Endothelial cell (in vitro differentiated cells): ENCODE results near the gene CNPPD1. TPM values are rescaled to one million over a fixed set of nuclear protein-coding genes. Genes with fewer than 3 reads are reported as not detected.

Source experiments
- DNase-seq: peaks from one replicate; pipeline ENCODE4 v3.0.0; 2021; ENCODE audit warnings: low spot score
- H3K27ac Mint-ChIP-seq: one replicate; pipeline ENCODE4 v1.8.0; 2021; ENCODE audit warnings: mixed read lengths, inconsistent platforms; ENCODE audit not compliant: unreplicated experiment
- H3K27me3 Mint-ChIP-seq: one replicate; pipeline ENCODE4 v1.8.0; 2021; ENCODE audit warnings: mild to moderate bottlenecking, moderate library complexity, mixed read lengths, inconsistent platforms; ENCODE audit not compliant: unreplicated experiment
- H3K36me3 Mint-ChIP-seq: one replicate; pipeline ENCODE4 v1.8.0; 2021; ENCODE audit warnings: mild to moderate bottlenecking, low read depth, mixed read lengths, inconsistent platforms; ENCODE audit not compliant: unreplicated experiment
- H3K4me1 Mint-ChIP-seq: one replicate; pipeline ENCODE4 v1.8.0; 2021; ENCODE audit warnings: mild to moderate bottlenecking, mixed read lengths, inconsistent platforms; ENCODE audit not compliant: unreplicated experiment
- H3K4me3 Mint-ChIP-seq: one replicate; pipeline ENCODE4 v1.8.0; 2021; ENCODE audit warnings: mild to moderate bottlenecking, mixed read lengths, inconsistent platforms; ENCODE audit not compliant: unreplicated experiment
- H3K9me3 Mint-ChIP-seq: one replicate; pipeline ENCODE4 v1.8.0; 2021; ENCODE audit warnings: mixed read lengths, inconsistent platforms; ENCODE audit not compliant: unreplicated experiment
- total RNA-seq: library from RNA; stranded (reverse); fragmentation: NEBNext Ultra II Directional; extraction: Animal tissue kit (Norgen Biotek cat#: 25700); gene quantifications from one replicate; pipeline ENCODE4 v1.2.1, GENCODE V29; 2021; ENCODE audit not compliant: unreplicated experiment
- TF ChIP-seq, protein P1 (sequence below): fragments of 200-600 bp; sonication (generic); IDR thresholded peaks from one replicate; pipeline ENCODE4 v1.5.0; 2021; ENCODE audit warnings: antibody characterized with exemption; ENCODE audit not compliant: unreplicated experiment

CNPPD1 gene
- total RNA-seq, 1 donor from 2014 or later: 47.1 TPM

DNA sequence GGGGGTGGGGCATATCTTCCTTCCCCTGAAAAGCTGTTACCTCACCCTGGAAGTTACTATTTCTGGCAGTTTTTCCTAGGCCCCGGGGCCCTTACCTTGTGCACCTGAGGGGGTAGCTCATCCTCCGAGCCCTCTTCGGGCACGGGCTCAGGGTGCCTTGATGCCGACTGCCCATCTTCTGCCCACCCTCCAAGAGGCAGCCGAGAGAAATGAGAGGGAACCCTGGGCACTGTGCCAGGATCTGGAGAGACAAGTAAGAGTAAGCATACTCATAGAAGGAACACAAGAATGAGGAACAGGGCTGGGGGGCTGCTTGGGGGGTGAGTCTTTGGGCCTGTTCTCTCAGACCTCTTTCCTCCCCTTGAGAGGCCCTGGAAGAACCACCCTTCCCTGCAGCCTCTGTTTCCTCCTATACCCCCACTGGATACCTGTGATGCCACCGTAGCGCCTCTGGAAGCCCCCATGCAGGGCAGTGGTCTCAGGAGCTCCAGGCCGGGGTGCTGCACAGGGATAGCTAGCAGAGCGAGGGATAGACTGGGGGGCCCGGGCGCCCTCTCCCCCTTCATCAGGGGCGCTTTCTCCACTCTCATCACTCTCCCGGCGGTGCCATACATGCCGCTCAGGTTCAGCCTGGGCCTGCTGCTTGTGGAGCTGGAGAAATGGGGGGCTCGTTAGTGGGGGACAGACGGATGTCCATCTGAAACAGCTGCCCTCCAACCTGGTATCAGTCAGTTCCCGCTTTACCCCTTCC lies 44.1 kb upstream of the CNPPD1 start:
- Mint-ChIP-seq H3K27ac (no peak overlapping the region), H3K27me3 (peaks cover 10% of the 10 kb centered on the region), H3K9me3 (no peaks in the 10 kb centered on the region), H3K36me3 (peaks cover 37% of the 10 kb centered on the region), H3K4me3 (no peak overlapping the region), H3K4me1 (peaks cover 14% of the 10 kb centered on the region)
- TF ChIP-seq, protein P1, sequence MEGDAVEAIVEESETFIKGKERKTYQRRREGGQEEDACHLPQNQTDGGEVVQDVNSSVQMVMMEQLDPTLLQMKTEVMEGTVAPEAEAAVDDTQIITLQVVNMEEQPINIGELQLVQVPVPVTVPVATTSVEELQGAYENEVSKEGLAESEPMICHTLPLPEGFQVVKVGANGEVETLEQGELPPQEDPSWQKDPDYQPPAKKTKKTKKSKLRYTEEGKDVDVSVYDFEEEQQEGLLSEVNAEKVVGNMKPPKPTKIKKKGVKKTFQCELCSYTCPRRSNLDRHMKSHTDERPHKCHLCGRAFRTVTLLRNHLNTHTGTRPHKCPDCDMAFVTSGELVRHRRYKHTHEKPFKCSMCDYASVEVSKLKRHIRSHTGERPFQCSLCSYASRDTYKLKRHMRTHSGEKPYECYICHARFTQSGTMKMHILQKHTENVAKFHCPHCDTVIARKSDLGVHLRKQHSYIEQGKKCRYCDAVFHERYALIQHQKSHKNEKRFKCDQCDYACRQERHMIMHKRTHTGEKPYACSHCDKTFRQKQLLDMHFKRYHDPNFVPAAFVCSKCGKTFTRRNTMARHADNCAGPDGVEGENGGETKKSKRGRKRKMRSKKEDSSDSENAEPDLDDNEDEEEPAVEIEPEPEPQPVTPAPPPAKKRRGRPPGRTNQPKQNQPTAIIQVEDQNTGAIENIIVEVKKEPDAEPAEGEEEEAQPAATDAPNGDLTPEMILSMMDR: no peak
- no peak for DNase-seq

DNA sequence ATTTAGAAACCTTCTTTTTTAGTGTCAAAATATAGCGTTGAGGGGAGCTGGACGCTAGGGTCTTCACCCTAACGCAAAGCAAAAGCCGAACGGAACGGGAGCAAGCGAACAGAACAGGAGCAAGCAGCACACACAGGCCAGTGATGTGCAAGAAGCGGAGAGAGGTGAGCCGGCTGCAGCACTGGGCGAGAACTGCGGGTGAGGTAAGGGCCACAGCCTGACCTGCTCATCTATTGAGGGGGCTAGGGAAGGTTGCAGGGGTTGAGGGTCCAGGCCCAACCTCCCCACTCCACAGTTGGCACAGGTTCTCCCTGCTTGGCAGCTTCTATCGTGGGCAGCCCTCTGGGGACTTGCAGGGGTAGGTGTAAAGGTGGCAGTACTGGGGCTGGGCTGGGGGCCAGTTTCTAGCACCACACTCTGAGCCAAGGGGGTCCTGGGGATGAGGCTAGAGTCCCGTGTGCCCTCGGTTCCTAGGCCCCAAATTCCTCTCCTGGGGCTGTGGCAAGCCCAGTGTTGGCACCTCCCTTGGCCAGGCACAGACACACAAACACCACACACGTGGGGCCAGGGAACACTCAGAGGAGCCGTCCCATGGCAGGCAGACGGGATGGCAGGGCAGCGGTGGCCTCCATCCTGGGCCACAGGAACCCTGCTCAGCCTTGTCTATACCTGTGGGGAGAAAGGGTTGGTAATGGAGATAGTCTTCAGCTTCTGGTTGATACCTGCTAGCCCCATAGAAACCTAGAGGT lies 43.2 kb upstream of the CNPPD1 start:
- Mint-ChIP-seq H3K36me3 (peaks cover 28% of the 10 kb centered on the region), H3K27ac (peak overlapping the region; percentile 64), H3K4me3 (peak overlapping the region; percentile 74), H3K9me3 (no peaks in the 10 kb centered on the region), H3K27me3 (peaks cover 9% of the 10 kb centered on the region), H3K4me1 (peaks cover 14% of the 10 kb centered on the region)
- TF ChIP-seq, protein P1: no peak
- DNase-seq: no peak

DNA sequence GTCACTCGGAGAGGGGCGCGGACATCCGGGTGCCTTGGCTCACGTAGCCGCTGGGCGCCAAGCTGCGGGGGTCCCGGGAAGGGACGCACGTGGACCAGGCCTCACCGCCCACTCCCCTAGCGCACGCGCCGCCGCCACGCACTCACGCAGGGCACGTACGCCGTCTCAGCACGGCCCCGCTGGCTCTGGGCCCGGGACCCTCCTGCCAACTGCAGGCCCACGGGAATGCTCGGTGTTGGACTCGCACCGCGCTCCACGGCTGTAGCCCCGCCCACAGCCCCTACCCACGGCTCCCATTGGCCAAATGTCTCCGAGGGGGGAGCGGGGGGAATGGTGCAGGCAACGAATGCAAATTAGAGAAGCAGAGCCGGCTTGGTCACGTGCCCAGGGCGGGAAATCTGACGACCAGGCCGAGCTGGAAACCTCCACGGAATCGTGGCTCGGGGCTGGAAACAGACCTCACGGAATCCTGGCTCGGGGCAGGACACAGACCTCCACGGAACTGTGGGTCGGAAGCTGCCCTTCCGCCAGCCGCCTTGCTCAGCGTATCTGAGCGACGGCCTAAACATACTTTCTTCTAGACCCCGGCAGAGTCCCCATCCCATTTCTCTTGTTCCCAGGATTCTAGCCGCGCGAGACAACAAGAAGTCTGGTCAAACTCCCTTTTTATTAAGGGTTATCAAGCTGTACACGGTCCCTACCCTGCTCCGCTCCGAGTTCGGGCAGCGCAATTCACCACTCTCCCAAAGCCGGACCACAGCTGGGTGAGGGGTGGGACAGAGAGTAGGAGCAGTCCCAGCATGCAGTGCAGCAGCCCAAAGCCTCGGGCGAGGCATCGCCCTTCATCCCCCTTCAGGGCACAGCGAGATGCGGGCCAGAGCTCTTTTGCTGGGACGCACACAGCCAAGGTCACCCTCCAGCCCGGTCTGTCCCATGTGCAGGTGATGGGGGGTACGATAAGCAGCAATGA lies 42.3 kb upstream of the CNPPD1 start, which contains the start of gene ABCB6:
Gene ABCB6, minus strand, starts transcription at position 227 of the 970 bp plus-strand sequence. CDS start 285 bp downstream, outside the sequence.
- TF ChIP-seq, protein P1: no peak
- H3K4me1 Mint-ChIP-seq: peaks cover 14% of the 10 kb centered on the region
- peaks cover 10% of the 10 kb centered on the region for H3K27me3 Mint-ChIP-seq
- DNase-seq: peak; percentile 89
- H3K36me3 Mint-ChIP-seq: peaks cover 24% of the 10 kb centered on the region
- H3K27ac Mint-ChIP-seq: peak within 1 kb of the TSS; percentile 74
- H3K4me3 Mint-ChIP-seq: peak within 1 kb of the TSS; percentile 85
- no peaks in the 10 kb centered on the region for H3K9me3 Mint-ChIP-seq

DNA sequence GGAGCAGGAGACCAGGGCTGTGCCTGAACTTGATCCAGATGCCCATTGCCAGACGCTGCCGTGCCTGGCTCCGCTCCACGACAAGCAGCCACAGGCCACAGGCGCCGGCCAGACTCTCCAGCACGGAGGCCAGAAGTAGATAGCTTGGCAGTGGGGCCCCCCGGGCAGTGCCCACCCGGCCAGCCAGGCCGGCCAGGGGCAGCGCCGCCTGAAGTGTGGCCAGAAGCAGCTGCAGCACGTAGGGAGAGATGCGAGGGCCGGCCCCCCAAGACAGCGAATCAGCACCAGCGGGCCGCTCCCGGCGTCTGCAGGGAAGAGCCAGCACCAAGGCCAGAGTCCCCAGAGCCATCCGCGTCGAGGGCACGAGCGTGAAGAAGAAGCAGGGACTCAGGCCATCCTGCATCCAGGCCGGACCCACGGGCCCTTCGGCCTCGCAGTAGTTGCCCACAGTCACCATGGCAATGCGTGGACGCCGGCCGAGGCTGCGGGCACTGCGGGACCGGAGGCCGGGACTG lies 41.5 kb upstream of the CNPPD1 start:
- Mint-ChIP-seq H3K9me3 (no peaks in the 10 kb centered on the region), H3K27me3 (peaks cover 10% of the 10 kb centered on the region), H3K4me3 (peak overlapping the region; percentile 85), H3K4me1 (peaks cover 14% of the 10 kb centered on the region), H3K27ac (peak overlapping the region; percentile 74), H3K36me3 (peaks cover 18% of the 10 kb centered on the region)
- TF ChIP-seq, protein P1: no peak
- peak; percentile 62 for DNase-seq
